Fibroblast of the aortic adventitia (primary cell): ENCODE results near the gene CLDN34. TPM values are rescaled to one million over a fixed set of nuclear protein-coding genes. Genes with fewer than 3 reads are reported as not detected.

Source experiments
- DNase-seq: peaks from one replicate; pipeline ENCODE4 v3.0.0-alpha.2; 2010; ENCODE audit warnings: low read depth
- H3K4me3 ChIP-seq: 2 replicates; pipeline ENCODE4 v1.5.1; 2011; ENCODE audit warnings: low read depth, mild to moderate bottlenecking, control low read depth, low read length, moderate library complexity
- CTCF ChIP-seq: IDR thresholded peaks from 2 replicates; pipeline ENCODE4 v1.5.1; 2011; ENCODE audit warnings: mild to moderate bottlenecking, low read length, control low read depth, inconsistent platforms; ENCODE audit not compliant: insufficient read depth
- total RNA-seq: library from RNA; depleted of rRNA; stranded (reverse); fragments of >200 nt; gene quantifications from 2 replicates; pipeline ENCODE4 v1.2.3, GENCODE V29; 2012; ENCODE audit warnings: low replicate concordance

CLDN34 gene
- total RNA-seq, 1 donor: not detected

DNA sequence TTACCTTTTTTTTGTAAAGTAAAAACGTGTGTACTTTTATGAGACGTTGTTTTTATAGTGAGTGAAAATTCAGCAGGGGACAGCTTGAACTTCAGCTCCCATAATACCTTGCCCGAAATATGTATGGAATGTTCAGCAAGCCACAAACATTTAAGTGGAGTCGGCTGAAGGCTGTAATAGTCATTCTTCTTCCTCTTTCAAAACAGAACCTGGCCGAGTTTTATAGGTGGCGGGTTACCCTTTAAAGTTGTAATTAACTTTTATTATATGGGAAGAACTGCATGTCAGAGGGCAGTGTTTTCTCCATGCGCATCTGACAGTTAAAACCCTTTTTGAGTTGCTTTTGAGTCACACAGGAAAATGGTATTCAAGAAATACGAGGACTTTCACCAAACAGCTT lies 50.7 kb downstream of the CLDN34 start:
- DNase-seq: peak; percentile 64
- no peak overlapping the region for H3K4me3 ChIP-seq
- TF ChIP-seq CTCF: no peak

Other genes starting within 250 kb of the CLDN34 start
- gene GPR143, start 201.5 kb upstream of the CLDN34 start, total RNA-seq: 0.33 TPM in 1 of 2 replicates, not detected in the other
- gene SHROOM2, start 180.9 kb upstream of the CLDN34 start, total RNA-seq: 0.16 TPM in 1 of 2 replicates, not detected in the other
- gene CLCN4, start 189.6 kb downstream of the CLDN34 start, total RNA-seq: 6.7 and 15.1 TPM in 2 replicates